GM10248 (cell line): ENCODE data around the gene SMIM35.

ENCODE experiments used
- CTCF ChIA-PET: fragments of 300-600 bp; sonication (Branson Sonifier 250); formaldehyde crosslinking; extraction: SDS; loops from one replicate; lab custom pipeline; 2021; ENCODE audit warnings: antibody characterized with exemption; lab: Yijun Ruan, JAX
- POLR2A ChIA-PET: fragments of 350-650 bp; sonication (Branson Sonifier 250); formaldehyde crosslinking; extraction: SDS; loops from one replicate; lab custom pipeline; 2020; ENCODE audit warnings: antibody characterized with exemption; lab: Yijun Ruan, JAX
- DNase-seq: peaks from one replicate; pipeline ENCODE4 v3.0.0; 2012; ENCODE audit errors: extremely low spot score
- CTCF ChIP-seq: IDR thresholded peaks from 2 replicates; pipeline ENCODE4 v1.5.1; 2012; ENCODE audit warnings: mild to moderate bottlenecking, low read depth; ENCODE audit errors: extremely low read depth, missing control alignments, control extremely low read depth

The SMIM35 gene

GRCh38 chr11:118051136-118051610 lies 35.6 kb downstream of the SMIM35 start:
- no peak for TF ChIP-seq CTCF
- CTCF ChIA-PET = interaction anchor here (0.7 to 9.8 kb wide), 7 partner anchors 45 to 262 kb away, joined by 3 to 116 read pairs (median 78); no protein-coding TSS in a partner anchor
- POLR2A ChIA-PET = interaction anchor here (0.6 kb wide), 1 partner anchor 890 kb away, joined by 6 read pairs; no protein-coding TSS in a partner anchor
- no peak for DNase-seq

- no peak for TF ChIP-seq CTCF
- DNase-seq = no peak
- CTCF ChIA-PET = interaction anchor here (5.2 to 9.8 kb wide), 4 partner anchors 105 to 245 kb away, joined by 78 to 116 read pairs (median 98); no protein-coding TSS in a partner anchor
- POLR2A ChIA-PET = no interaction called here
These were observed 36.4 kb downstream of the SMIM35 start for GRCh38 chr11:118050208-118050891.

- no peak for TF ChIP-seq CTCF
- DNase-seq = no peak
- ChIA-PET POLR2A (no interaction called here), CTCF (interaction anchor here (2.2 to 9.8 kb wide), 5 partner anchors 103 to 245 kb away, joined by 20 to 116 read pairs (median 78); no protein-coding TSS in a partner anchor)
These were observed 37.0 kb downstream of the SMIM35 start for GRCh38 chr11:118049771-118050170.

- CTCF ChIA-PET = interaction anchor here (1.0 to 4.5 kb wide), 6 partner anchors 102 to 623 kb away, joined by 3 to 28 read pairs (median 6); no protein-coding TSS in a partner anchor
- no peak for TF ChIP-seq CTCF
- POLR2A ChIA-PET = interaction anchor here (0.6 kb wide), 1 partner anchor 234 kb away, joined by 4 read pairs; no protein-coding TSS in a partner anchor
- DNase-seq = no peak
These were observed 38.0 kb downstream of the SMIM35 start for GRCh38 chr11:118048472-118049370.

- ChIA-PET POLR2A (no interaction called here), CTCF (interaction anchor here (0.6 to 4.5 kb wide), 6 partner anchors 97 to 240 kb away, joined by 3 to 28 read pairs (median 6); no protein-coding TSS in a partner anchor)
- no peak for TF ChIP-seq CTCF
- DNase-seq = no peak
These were observed 39.0 kb downstream of the SMIM35 start for GRCh38 chr11:118047749-118048148.

GRCh38 chr11:118046964-118047700 lies 39.6 kb downstream of the SMIM35 start:
- TF ChIP-seq CTCF = no peak
- POLR2A ChIA-PET = no interaction called here
- DNase-seq = no peak
- CTCF ChIA-PET = interaction anchor here (0.6 to 4.5 kb wide), 10 partner anchors 8 to 239 kb away, joined by 3 to 28 read pairs (median 5); no protein-coding TSS in a partner anchor
